Sigmoid colon (tissue), 3 donors: ENCODE results near the gene CHD5.

Experiments used
- POLR2A ChIP-seq, 2 donors: fragments of 450-650 bp; IDR thresholded peaks; one replicate each; pipeline ENCODE4 v1.6.1; 2016; ENCODE audit warnings: antibody characterized with exemption in 2 of 2, mild to moderate bottlenecking in 2 of 2, moderate library complexity in 2 of 2
- TF ChIP-seq, protein P1 (sequence below), 4 experiments: fragments of 450-650 bp in 3 of 4; fragments of 200-600 bp in 1 of 4; IDR thresholded peaks; one replicate each; pipeline ENCODE4 v1.5.1; 2016 to 2019; ENCODE audit warnings: antibody characterized with exemption in 4 of 4, mild to moderate bottlenecking in 3 of 4, moderate library complexity in 2 of 4

DNA sequence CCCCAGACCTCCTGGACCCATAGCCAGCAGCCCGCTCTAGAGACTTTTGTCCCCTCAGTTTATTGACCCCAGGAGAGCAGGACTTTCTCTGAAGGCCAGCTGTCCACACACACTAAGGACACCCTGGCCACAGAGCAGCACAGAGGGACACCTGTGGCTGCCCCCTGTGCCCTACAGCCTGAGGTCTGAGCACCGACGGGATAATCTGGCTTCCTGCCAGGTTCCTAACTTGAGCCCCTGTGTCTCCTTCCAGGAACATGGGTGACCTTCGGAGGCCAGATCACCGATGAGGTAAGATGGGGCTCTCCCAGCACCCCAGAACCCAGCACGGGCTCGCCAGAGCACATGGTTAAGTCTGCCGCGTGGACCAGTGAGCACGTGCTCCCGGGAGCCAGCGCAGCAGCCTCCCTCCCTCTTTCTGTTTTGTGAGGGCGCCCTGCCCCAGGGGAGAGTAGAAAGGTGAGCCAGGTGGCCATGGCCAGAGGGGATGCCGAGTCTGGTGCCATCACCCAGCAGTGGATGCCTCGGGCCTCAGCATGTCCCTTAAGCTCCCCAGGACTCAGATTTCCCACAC, 106.6 kb downstream of the CHD5 start:
- TF ChIP-seq, protein P1, sequence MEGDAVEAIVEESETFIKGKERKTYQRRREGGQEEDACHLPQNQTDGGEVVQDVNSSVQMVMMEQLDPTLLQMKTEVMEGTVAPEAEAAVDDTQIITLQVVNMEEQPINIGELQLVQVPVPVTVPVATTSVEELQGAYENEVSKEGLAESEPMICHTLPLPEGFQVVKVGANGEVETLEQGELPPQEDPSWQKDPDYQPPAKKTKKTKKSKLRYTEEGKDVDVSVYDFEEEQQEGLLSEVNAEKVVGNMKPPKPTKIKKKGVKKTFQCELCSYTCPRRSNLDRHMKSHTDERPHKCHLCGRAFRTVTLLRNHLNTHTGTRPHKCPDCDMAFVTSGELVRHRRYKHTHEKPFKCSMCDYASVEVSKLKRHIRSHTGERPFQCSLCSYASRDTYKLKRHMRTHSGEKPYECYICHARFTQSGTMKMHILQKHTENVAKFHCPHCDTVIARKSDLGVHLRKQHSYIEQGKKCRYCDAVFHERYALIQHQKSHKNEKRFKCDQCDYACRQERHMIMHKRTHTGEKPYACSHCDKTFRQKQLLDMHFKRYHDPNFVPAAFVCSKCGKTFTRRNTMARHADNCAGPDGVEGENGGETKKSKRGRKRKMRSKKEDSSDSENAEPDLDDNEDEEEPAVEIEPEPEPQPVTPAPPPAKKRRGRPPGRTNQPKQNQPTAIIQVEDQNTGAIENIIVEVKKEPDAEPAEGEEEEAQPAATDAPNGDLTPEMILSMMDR (IDR thresholded peaks at IDR 0.05) = no peak
- TF ChIP-seq POLR2A (IDR thresholded peaks at IDR 0.05) = no peak
